Measurements from ENCODE around the gene TIMD4.

TIMD4 gene

GRCh38 chr5:156906807-156907206, 56.2 kb downstream of the TIMD4 start:
- Histone ChIP-seq H3K4me1 (ENCODE audit: control insufficient read depth in 2 of 2, insufficient read depth in 1 of 2, low read depth in 1 of 2, low read length in 2 of 2) (no peaks in the 10 kb centered on the region), H3K18ac (ENCODE audit: low read length) (no peak overlapping the region), H2BK12ac (ENCODE audit: low read length) (no peak overlapping the region), H4K91ac (ENCODE audit: low read depth, low read length, poor library complexity) (no peak overlapping the region), H3K9me3 (replicated peaks in 1 of 2; ENCODE audit: control insufficient read depth in 2 of 2, insufficient read depth in 1 of 2, low read depth in 1 of 2, low read length in 2 of 2) (no peaks in the 10 kb centered on the region), H4K8ac (ENCODE audit: low read depth, low read length) (no peak overlapping the region), H2AK5ac (ENCODE audit: low read depth, low read length) (no peak overlapping the region), H3K4ac (ENCODE audit: low read length) (no peak overlapping the region), H2BK15ac (ENCODE audit: low read length) (no peak overlapping the region), H2BK120ac (ENCODE audit: low read depth, low read length) (no peak overlapping the region), H3K14ac (ENCODE audit: low read length) (no peak overlapping the region), H3K9ac (ENCODE audit: low read depth, low read length, poor library complexity) (no peak overlapping the region), H3K4me3 (ENCODE audit: low read length in 2 of 2) (no peak overlapping the region), H3K36me3 (replicated peaks in 1 of 2; ENCODE audit: control insufficient read depth in 2 of 2, insufficient read depth in 2 of 2, low read length in 2 of 2) (no peaks in the 10 kb centered on the region), H3K4me2 (ENCODE audit: insufficient read depth, low read length, poor library complexity, severe bottlenecking) (no peak overlapping the region), H2BK5ac (ENCODE audit: low read length) (no peak overlapping the region), H3K27ac (replicated peaks; ENCODE audit: low read length) (no peak overlapping the region), H3K79me1 (ENCODE audit: low read depth, low read length) (no peaks in the 10 kb centered on the region), H3K27me3 (ENCODE audit: control insufficient read depth in 3 of 3, insufficient read depth in 3 of 3, low read depth in 1 of 3, low read length in 3 of 3) (no peaks in the 10 kb centered on the region), H2AFZ (ENCODE audit: low read length) (no peak overlapping the region), H3K23ac (ENCODE audit: low read depth, low read length, poor library complexity) (no peak overlapping the region)
- DNase-seq (ENCODE audit: low spot score): no peak
- WGBS, 2 donors (ENCODE audit: extremely low coverage in 2 of 2, insufficient read length in 2 of 2, insufficient replicate concordance in 1 of 2): no CpG with 5 or more reads among the region's 3 CpGs

DNA sequence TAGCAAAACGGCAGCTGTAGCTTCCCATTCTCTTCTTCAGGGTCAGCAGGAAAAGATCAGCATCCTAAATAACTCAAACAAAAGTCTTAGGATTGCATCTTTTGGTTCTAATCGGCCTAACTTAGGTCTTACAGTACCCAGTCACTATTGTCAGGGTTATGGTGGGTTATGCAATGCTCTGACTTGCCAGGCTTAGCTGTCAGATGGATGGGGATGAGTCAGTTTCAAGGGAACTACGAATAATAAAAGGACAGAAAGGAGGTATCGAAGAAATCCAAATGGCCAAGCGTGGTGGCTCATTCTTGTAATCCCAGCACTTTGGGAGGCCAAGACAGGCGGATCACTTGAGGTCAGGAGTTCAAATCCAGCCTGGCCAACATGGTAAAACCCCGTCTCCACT, 66.5 kb downstream of the TIMD4 start:
- H4K8ac ChIP-seq (ENCODE audit: low read depth, low read length): no peak overlapping the region
- H2BK5ac ChIP-seq (ENCODE audit: low read length): no peak overlapping the region
- no peak overlapping the region for H3K27ac ChIP-seq (replicated peaks; ENCODE audit: low read length)
- no peaks in the 10 kb centered on the region for H3K79me1 ChIP-seq (ENCODE audit: low read depth, low read length)
- H2BK15ac ChIP-seq (ENCODE audit: low read length): no peak overlapping the region
- no peak overlapping the region for H2BK12ac ChIP-seq (ENCODE audit: low read length)
- no peak overlapping the region for H2BK120ac ChIP-seq (ENCODE audit: low read depth, low read length)
- no peak overlapping the region for H3K4me2 ChIP-seq (ENCODE audit: insufficient read depth, low read length, poor library complexity, severe bottlenecking)
- no peak overlapping the region for H3K14ac ChIP-seq (ENCODE audit: low read length)
- no peak overlapping the region for H2AFZ ChIP-seq (ENCODE audit: low read length)
- H3K9me3 ChIP-seq (replicated peaks in 1 of 2; ENCODE audit: control insufficient read depth in 2 of 2, insufficient read depth in 1 of 2, low read depth in 1 of 2, low read length in 2 of 2): no peaks in the 10 kb centered on the region
- H3K4me3 ChIP-seq (ENCODE audit: low read length in 2 of 2): no peak overlapping the region
- no peaks in the 10 kb centered on the region for H3K36me3 ChIP-seq (replicated peaks in 1 of 2; ENCODE audit: control insufficient read depth in 2 of 2, insufficient read depth in 2 of 2, low read length in 2 of 2)
- no peaks in the 10 kb centered on the region for H3K4me1 ChIP-seq (ENCODE audit: control insufficient read depth in 2 of 2, insufficient read depth in 1 of 2, low read depth in 1 of 2, low read length in 2 of 2)
- no CpG with 5 or more reads among the region's 7 CpGs for WGBS, 2 donors (ENCODE audit: extremely low coverage in 2 of 2, insufficient read length in 2 of 2, insufficient replicate concordance in 1 of 2)
- no peak overlapping the region for H3K9ac ChIP-seq (ENCODE audit: low read depth, low read length, poor library complexity)
- H3K27me3 ChIP-seq (ENCODE audit: control insufficient read depth in 3 of 3, insufficient read depth in 3 of 3, low read depth in 1 of 3, low read length in 3 of 3): no peaks in the 10 kb centered on the region
- H3K23ac ChIP-seq (ENCODE audit: low read depth, low read length, poor library complexity): no peak overlapping the region
- no peak overlapping the region for H3K4ac ChIP-seq (ENCODE audit: low read length)
- DNase-seq (ENCODE audit: low spot score): no peak
- no peak overlapping the region for H2AK5ac ChIP-seq (ENCODE audit: low read depth, low read length)
- H3K18ac ChIP-seq (ENCODE audit: low read length): no peak overlapping the region
- no peak overlapping the region for H4K91ac ChIP-seq (ENCODE audit: low read depth, low read length, poor library complexity)

DNA sequence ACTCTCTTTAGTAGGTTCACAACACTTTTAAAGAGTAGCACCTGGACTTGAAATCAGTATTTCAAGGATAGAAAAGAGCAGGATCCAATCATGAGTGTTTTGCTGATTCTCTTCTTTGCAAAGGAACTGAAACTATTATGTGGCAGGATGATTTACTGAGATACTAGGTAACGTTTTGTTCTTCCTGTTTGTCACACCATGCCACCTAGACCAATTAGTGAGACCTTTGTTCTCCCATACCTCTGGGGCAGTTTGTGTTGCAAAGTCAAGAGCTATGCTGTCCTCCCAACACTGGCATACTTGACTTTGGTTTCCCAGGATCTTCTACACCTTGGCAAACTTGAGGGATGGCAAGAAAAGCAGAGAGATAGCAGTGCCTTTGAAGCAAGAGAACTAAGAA, 69.5 kb downstream of the TIMD4 start:
- H3K4me2 ChIP-seq (ENCODE audit: insufficient read depth, low read length, poor library complexity, severe bottlenecking): no peak overlapping the region
- no peak overlapping the region for H3K18ac ChIP-seq (ENCODE audit: low read length)
- no peak overlapping the region for H2AFZ ChIP-seq (ENCODE audit: low read length)
- H3K4me1 ChIP-seq (ENCODE audit: control insufficient read depth in 2 of 2, insufficient read depth in 1 of 2, low read depth in 1 of 2, low read length in 2 of 2): no peaks in the 10 kb centered on the region
- H3K23ac ChIP-seq (ENCODE audit: low read depth, low read length, poor library complexity): no peak overlapping the region
- no peak overlapping the region for H3K9ac ChIP-seq (ENCODE audit: low read depth, low read length, poor library complexity)
- no peak overlapping the region for H2BK12ac ChIP-seq (ENCODE audit: low read length)
- H3K14ac ChIP-seq (ENCODE audit: low read length): no peak overlapping the region
- no peaks in the 10 kb centered on the region for H3K79me1 ChIP-seq (ENCODE audit: low read depth, low read length)
- no peak overlapping the region for H3K4me3 ChIP-seq (ENCODE audit: low read length in 2 of 2)
- H3K4ac ChIP-seq (ENCODE audit: low read length): no peak overlapping the region
- H4K8ac ChIP-seq (ENCODE audit: low read depth, low read length): no peak overlapping the region
- no peak overlapping the region for H2BK120ac ChIP-seq (ENCODE audit: low read depth, low read length)
- no peak overlapping the region for H2BK5ac ChIP-seq (ENCODE audit: low read length)
- no peaks in the 10 kb centered on the region for H3K9me3 ChIP-seq (replicated peaks in 1 of 2; ENCODE audit: control insufficient read depth in 2 of 2, insufficient read depth in 1 of 2, low read depth in 1 of 2, low read length in 2 of 2)
- no peak overlapping the region for H3K27ac ChIP-seq (replicated peaks; ENCODE audit: low read length)
- no CpG with 5 or more reads among the region's 1 CpG for WGBS, 2 donors (ENCODE audit: extremely low coverage in 2 of 2, insufficient read length in 2 of 2, insufficient replicate concordance in 1 of 2)
- no peak for DNase-seq (ENCODE audit: low spot score)
- H3K36me3 ChIP-seq (replicated peaks in 1 of 2; ENCODE audit: control insufficient read depth in 2 of 2, insufficient read depth in 2 of 2, low read length in 2 of 2): no peaks in the 10 kb centered on the region
- H2BK15ac ChIP-seq (ENCODE audit: low read length): no peak overlapping the region
- H4K91ac ChIP-seq (ENCODE audit: low read depth, low read length, poor library complexity): no peak overlapping the region
- H3K27me3 ChIP-seq (ENCODE audit: control insufficient read depth in 3 of 3, insufficient read depth in 3 of 3, low read depth in 1 of 3, low read length in 3 of 3): no peaks in the 10 kb centered on the region
- H2AK5ac ChIP-seq (ENCODE audit: low read depth, low read length): no peak overlapping the region

DNA sequence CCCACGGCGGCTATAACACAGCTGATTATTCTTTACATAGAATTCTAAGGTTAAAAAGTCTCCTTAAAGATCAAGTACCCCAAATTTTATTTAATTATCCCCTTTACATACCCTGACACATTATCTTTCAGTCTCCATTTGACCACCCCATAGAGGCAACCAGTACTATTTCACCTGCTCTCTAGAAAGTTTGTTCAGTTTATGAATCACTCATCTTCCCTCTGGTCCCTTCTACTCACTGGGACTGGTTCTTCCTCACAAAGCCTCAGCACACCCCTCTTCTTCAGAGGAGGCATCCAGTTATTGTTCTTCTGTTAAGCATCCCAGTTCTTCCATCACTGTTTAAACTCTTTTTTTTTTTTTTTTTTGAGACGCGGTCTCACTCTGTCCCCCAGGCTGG, 70.2 kb downstream of the TIMD4 start:
- Histone ChIP-seq H3K4ac (ENCODE audit: low read length) (no peak overlapping the region), H3K4me2 (ENCODE audit: insufficient read depth, low read length, poor library complexity, severe bottlenecking) (no peak overlapping the region), H3K23ac (ENCODE audit: low read depth, low read length, poor library complexity) (no peak overlapping the region), H2BK12ac (ENCODE audit: low read length) (no peak overlapping the region), H3K18ac (ENCODE audit: low read length) (no peak overlapping the region), H3K9me3 (replicated peaks in 1 of 2; ENCODE audit: control insufficient read depth in 2 of 2, insufficient read depth in 1 of 2, low read depth in 1 of 2, low read length in 2 of 2) (no peaks in the 10 kb centered on the region), H3K14ac (ENCODE audit: low read length) (no peak overlapping the region), H4K91ac (ENCODE audit: low read depth, low read length, poor library complexity) (no peak overlapping the region), H3K4me1 (ENCODE audit: control insufficient read depth in 2 of 2, insufficient read depth in 1 of 2, low read depth in 1 of 2, low read length in 2 of 2) (no peaks in the 10 kb centered on the region), H2BK5ac (ENCODE audit: low read length) (no peak overlapping the region), H2BK15ac (ENCODE audit: low read length) (no peak overlapping the region), H4K8ac (ENCODE audit: low read depth, low read length) (no peak overlapping the region), H3K27ac (replicated peaks; ENCODE audit: low read length) (no peak overlapping the region), H3K79me1 (ENCODE audit: low read depth, low read length) (no peaks in the 10 kb centered on the region), H3K36me3 (replicated peaks in 1 of 2; ENCODE audit: control insufficient read depth in 2 of 2, insufficient read depth in 2 of 2, low read length in 2 of 2) (no peaks in the 10 kb centered on the region), H2BK120ac (ENCODE audit: low read depth, low read length) (no peak overlapping the region), H3K4me3 (ENCODE audit: low read length in 2 of 2) (no peak overlapping the region), H2AK5ac (ENCODE audit: low read depth, low read length) (no peak overlapping the region), H3K9ac (ENCODE audit: low read depth, low read length, poor library complexity) (no peak overlapping the region), H2AFZ (ENCODE audit: low read length) (no peak overlapping the region), H3K27me3 (ENCODE audit: control insufficient read depth in 3 of 3, insufficient read depth in 3 of 3, low read depth in 1 of 3, low read length in 3 of 3) (no peaks in the 10 kb centered on the region)
- DNase-seq (ENCODE audit: low spot score): no peak
- WGBS, 2 donors (ENCODE audit: extremely low coverage in 2 of 2, insufficient read length in 2 of 2, insufficient replicate concordance in 1 of 2): no CpG with 5 or more reads among the region's 4 CpGs
